Measurements from ENCODE around the gene ZIC2.

The ZIC2 gene

DNA sequence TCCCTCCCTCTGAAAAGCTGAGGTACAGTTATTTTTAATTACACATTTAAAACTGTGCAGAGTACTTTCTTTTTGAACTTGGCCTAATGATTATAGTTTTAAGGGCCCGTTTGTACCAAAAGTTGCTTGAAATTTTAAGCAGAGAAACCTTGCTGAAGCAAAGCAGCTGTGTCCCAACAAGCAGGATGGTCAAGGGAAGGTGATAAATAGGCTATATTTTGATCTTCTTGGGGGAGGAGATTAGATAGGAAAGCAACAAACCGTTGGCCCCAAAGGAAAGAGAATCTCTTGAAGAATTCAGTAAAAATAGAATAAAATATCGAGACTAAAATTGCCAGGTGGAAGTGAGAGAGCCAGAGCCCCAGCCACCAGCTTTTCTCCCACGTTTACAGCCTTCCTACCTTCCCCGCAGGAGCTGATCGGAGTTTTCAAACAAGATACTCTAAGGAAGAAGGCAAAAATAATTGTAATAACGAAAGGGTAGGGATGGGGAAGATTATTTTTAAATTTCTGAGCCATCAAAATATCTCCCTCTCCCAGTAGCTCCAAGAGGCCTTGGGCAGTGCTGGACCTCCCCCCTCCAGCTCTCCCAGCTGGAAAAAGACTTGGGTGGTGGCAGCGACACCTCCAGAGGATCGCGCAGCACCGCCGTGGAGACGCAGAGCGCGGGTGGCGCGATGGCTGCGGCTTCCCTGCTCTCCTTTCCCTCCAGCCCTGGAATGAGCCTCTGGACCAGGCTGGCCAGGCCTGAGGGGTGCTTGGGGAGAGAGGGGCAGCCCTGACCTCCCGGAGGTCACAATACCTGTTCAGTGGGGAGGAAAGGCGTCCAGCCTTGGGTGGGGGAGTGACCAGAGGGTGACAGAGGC, 5.8 kb downstream of the ZIC2 start:
- no peak for DNase-seq

DNA sequence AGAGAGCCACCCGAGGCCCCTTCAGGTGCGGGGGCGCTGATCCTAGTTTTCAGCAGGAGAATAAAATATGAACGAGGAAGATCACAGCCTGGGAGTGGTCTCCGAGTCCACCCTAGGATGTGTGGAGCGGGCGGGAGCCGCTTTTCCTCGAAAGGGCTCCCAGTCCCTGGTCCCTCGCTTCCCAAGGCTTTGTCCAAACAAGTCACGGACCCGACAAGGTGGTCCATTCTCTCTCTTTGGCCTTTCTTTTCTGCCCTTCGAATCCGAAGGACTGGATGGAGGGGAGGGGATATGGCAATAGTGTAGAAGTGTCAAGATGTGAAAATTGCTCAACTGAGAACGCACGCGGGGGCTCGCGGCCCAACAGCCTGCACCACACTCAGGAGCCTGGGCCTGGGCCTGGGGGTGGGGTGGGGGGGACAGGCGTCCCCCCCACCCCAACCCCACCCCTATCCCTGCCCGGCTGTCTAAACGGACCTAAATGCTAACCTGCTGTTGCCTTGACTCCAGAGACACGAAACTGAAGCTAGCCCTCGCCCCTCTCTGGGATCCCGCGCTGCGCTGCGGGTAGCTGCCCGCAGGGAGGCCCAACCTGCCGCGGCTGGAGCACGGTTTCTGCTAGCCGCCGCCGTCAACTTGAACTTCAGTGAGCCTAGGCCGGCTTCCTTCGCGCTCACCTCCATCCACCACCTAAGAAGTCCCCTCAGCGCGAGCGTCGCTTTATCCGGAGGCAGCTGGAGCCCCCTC, 7.1 kb downstream of the ZIC2 start:
- no peak for DNase-seq

DNA sequence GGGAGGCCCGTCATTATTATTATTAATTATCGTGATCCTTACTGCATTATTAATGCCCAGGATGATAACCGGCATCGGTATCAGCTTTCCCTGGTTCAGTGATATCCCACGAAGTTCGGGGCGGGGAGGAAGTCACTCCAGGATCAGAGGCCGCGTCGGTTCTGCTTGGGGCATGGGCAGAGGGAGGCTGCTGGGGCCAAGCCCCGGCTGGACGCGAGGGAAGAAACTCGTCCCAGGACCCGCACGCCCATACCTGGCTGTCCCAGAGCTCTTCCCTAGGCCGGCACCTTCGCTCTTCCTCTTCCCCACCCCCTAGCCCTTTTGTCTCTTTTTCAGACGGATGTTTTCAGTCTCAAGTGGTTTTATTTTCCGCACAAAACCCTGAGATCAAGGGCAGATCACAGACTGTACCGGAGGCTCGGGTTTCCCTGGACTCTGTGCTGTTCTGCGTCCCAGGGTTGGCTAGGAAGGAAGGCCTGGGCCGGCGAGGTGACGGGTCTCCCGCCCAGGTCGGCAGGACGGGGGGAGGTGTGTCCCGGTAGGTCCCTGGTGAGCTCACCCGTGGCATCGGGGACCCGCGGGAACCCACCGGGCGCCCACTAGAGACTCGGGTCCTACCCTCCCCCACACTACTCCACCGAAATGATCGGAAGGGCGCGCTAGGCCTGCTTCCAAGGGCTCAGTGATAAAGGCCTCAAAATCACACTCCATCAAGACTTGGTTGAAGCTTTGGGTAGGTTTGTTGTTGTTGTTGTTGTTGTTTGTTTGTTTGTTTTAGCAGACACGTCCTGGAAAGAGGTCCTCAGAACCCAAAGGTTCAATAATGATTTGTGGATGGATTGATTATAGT, 7.9 kb downstream of the ZIC2 start:
- DNase-seq = no peak

DNA sequence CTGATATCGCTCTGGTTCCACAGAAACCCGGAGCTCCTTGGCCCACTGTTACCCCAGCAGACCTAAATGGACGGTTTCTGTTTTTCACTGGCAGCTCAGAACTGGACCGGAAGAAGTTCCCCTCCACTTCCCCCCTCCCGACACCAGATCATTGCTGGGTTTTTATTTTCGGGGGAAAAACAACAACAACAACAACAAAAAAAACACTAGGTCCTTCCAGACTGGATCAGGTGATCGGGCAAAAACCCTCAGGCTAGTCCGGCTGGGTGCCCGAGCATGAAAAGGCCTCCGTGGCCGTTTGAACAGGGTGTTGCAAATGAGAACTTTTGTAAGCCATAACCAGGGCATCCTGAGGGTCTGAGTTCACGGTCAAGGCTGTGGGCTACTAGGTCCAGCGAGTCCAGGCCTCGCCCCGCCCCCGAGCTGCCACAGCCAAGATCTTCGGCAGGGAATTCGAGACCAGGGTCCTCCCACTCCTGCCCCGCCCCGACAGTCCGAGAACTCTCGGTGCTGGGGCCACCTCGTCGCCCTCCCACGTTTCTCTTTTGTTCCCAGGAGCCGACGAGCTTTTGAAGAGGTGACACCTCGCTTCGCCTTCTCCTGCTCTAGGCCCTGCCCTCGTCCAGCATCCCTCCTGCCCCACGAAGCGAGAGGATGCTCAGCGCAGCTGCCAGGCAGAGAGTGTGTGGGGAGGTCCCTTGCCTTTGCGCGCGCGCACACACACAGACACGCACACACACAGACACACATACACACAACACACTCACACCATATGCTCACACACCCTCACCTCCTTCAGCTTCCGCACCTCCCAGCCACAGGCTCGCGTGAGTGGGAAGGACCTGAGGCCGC, 8.8 kb downstream of the ZIC2 start:
- DNase-seq = no peak

DNA sequence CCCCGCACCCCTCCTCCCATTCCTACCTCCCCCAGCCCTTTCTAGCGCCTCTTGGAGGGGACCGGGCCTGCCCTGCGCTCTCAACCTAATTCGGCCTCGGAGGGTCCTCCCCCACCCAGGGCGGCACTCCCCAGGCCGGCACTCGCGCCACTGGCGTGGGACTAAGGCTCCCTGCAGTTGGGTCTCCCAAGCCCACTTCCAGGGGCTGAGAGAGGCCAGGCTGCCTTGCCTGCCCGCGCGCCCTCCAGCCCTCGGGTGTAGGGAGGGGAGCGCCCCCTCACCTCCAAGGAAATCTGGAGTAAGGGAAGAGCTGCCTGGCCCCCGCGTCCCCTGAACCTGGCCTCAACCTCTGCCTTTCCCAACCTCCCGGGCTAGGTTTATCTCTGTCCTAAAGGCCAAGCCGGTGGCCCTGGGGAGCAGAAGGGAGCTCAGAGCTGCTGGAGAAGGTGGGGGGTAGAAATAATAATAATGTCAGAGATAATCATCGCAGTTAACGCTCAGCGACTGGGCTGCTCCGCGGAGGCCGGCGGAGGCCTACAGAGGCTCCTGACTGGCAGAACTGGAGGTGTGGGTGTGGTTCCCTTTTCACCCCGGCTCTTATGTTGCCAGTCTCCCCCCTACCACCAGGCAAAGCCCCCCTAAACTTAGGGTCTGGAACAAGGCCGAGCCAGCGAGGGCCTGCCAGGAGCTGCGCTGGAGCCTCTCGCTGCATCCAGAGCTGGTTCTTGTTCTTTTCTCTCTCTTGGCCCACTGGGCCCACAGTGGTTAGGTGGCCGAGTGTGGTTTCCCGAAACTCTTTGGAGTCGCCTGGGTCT, 9.6 kb downstream of the ZIC2 start:
- DNase-seq = no peak

DNA sequence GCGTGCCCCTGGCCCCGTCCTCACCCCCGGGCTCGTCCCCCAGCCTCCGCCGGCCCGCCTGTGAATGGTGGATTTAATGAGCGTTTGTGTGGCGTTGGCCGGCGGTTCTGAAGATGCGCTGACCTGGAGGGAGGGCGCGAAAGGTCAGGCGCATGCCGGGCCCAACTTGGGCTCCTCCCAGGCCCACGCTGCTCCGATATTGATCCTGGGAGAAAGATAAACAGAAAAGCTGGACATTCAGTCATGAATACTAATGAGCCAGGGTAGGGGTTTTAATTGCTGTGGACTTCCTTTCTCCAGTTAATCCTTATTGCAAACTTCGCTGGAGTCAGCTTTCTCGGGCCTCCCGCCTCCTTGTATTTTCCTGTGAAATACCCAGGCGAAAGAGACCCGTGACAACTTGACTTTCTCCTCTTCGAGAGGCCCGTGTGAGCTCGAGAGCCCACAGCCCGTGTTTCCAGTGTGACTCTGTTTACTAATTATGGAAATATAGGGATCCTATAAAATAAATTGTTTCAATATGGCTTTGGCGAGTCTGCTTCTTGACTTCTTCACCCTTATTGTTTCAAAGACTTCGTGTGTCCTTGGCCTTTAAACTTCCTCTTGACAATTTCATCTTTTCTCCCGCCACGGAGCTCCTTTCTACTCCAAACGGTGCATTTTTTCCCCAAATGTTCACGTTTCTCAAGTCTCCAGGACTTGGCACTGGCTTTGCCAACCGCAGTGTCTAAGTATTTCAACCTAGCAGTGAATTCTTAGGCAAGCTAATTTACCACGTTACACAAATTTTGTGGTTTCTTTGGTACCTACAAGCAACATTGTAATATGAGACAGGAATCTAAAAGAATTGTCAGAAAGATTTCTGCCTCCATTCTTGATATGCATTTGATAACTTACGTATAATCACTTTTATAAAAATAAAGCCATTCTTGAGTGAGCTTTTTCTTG, 10.5 kb downstream of the ZIC2 start:
- DNase-seq = no peak

DNA sequence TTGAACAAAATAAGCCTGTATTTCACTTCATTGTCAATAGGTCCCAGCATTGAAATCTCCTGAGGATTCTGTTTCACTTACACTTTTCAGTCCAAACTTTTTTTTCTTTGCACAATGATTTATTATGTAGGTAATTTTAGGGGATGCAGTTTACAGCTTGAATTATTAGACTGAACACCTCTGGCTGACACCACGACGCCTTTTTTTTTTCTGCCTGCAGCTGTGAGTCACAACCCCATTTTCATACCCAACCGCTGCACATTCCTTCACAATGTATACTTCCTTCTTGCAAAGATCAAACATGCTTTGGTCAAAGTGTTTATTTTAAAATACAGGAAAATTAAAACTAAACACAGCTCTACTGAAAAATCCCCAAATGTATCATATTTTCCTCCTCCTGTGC, 11.4 kb downstream of the ZIC2 start:
- DNase-seq = no peak

DNA sequence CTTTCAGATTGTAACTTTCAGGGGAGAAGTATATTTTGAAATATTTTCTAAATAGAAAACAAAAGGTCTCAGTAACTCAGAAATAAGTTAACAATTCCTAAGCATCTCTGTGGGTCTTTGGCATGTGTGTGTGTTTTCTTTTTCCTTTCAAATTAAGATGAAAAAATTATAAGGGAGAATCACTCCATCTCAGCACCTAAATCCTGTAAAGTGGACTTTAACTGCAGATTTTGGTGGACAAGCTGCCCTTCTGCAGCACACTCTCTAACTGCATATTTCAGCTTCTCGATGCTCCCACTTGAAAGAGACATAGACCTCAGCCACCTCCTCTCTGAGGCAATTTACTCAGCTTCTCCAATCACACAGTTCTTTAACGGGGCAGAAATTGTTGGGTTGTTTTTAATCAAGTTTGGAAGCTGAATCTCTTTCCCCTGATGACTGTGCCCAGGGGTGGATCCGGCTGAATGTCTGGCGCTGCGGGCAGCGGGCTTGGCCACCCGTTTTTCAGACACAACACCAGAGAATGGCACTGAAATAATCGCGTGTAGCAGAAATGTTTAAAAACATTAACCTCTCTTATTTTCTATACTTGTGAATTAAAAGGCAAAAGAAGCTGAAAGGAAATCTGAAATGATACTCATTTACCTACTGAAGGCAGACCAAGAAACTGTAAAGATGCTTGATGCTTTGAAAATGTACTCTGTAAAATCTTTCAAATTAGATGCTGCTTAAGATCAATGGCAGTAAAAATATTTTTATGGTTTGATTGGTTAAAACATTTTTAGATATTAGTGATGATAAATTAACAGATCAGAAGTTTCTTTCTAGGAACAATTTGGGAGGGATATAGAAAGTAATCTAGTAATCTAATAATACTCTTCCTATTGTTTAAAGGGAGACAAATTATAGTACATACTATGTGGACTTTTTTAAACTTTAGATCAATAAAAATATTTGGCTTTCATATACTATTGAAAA, 12.4 kb downstream of the ZIC2 start:
- no peak for DNase-seq

DNA sequence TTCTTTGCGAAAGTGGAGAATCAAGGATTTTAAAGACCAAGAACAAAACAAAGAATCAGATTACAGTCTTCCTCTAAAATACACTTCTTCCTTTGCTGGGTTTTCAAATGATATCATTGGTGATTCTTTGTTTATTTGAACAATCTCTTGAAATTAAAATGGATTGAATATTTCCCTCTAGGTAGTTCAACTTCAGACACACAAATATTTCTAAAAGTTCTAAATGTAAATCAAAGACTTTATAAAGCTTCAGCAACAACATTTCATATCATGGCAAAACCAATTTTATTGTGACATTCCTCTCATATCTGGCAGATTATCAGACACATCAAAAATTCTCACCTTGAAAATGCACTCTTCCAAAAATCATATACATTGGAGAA, 13.0 kb downstream of the ZIC2 start:
- DNase-seq = no peak

DNA sequence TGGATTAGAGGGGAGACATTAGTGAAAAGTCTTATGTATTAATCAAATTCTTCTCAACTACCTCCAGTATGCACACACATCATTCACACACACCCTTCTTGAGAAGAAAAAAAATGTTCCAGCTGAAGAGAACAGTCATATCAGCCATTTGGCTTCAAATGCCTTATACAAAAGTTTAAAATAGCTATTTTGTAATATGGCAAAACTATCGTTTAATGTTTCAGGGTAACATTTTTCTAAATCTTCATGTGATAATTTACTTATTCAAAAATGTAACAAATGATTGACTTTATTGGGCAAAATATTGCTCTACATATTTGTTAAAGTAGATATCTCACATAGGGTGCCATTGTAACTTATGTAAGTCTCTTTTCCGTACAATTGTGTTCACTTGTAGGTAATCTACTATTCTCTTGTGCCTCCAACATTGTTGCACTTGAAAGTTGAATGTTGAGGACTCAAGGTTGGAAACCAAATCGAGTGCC, 13.6 kb downstream of the ZIC2 start:
- no peak for DNase-seq

DNA sequence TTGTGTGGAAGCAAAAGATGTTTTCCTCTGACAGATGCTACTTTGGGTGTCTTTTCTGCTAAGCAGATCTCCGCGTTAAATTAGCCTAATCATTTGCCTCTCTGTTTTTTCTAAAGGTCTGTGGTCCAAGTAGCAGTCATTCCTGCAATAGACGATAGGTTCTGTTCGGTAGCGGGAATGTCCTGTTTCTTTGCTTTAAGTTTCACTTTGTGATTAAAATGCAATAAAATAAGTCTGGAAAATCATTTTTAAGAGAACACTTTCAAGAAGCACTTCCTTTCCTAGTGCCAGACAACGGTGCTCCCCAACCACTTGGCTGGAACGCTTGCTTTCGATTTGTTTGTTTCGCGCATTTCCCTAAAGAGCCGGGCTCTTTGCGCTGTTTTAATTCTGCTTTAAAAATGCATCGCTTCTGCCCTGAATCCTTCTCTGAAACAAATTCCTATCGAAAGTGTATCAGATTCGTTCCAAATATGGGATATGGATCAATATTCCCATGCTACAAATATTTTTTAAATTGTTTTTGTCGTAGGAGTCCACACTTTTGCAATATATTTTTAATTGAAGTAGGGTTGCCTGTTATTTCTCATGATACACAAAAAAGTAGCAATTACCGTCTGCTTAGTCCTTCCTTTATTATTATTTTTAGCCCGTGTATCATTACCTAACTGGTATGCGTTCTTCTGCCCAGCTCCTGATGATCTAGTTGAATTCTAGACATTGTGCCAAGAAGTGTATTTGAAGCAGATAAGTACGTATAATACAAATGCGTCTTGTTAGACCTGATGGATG, 14.2 kb downstream of the ZIC2 start:
- DNase-seq = no peak

DNA sequence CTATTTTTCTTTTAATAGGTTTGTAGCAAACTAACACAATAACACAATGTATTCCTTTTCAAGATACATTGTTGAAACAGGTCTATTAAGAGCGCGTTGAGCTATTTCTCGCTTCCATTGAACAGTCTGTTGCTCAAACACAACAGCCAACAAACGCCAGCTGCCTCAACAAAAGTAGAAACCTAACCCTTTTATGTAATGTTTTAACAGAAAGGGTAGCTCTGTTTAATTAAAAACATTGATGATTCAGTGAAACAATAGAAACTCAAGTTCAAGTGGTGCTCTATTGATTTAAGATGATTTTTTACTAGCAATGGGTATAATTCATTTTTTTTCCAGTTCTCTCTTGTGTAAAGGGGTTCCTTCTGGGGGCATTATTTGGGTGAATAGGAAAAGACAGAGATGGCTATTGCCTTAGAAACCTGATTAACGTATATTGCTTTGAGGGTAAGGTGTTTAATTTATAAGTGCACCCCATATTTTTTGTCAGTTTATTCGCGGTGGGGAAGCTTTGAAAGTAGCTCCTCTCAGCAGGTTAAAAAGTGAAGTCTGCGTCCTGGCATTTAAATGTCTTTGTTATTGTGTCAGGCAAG, 14.9 kb downstream of the ZIC2 start:
- DNase-seq = no peak

DNA sequence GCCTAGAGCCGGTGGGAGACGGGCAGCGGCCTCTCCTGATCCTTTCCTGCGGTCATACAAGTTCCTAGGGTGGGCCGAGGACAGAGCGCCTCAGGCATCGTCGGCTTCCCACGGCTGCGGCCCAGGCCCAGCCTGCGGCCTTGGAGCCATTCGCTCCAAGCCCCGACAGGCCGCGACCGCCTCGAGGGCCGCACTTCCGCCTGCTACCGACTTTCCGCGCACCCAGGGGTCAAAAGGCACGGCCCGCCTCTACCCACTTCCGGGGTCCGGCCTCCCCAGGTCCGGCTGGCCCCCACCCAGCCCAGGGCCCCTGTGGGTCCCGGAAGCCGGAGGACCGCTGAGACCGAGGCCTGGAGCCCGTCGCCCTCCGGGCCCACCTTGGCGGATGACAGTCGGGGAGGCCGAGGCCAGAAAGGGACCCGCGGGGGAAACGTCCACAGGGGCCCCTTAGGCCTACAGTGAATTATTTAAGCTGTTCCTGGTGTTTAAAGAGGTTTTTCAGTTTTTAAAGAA, 16.2 kb downstream of the ZIC2 start:
- DNase-seq = no peak

DNA sequence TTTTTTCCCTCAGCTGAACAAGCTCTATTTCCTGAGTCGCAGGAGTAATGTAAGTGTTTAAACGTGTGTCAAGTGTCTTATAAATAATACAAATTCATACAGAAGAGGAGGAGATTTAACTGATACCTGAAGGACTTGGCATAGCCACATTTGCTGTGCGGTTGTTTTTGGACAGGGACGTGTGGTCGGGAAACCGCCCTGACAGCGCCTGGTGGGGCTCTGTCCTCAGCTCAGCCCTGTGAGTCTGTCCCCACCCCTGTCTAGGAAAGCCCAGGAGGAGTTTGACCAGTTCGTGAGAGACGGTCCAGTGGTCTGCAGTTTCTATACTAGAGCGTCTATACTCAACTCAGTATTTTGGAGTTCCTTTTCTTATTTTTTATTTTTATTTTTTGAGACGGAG, 16.7 kb downstream of the ZIC2 start:
- DNase-seq = no peak

DNA sequence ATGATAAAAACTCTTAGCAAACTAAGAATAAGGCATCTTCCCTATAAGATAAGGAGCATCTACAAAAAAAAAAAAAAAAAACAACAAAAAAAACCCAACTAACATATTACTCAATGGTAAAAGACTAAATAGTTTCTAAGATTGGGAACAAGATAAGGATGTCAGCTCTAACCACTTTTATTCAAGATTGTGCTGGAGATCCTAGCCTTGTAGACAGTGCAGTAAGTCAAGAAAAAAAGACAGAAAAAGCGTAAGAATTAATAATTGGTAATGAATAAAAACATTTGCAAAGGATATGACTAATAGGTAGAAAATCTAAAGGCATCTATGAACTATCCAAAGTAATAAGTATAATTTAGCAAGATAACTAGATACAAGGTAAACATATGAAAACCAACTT, 33.0 kb downstream of the ZIC2 start:
- DNase-seq = no peak

DNA sequence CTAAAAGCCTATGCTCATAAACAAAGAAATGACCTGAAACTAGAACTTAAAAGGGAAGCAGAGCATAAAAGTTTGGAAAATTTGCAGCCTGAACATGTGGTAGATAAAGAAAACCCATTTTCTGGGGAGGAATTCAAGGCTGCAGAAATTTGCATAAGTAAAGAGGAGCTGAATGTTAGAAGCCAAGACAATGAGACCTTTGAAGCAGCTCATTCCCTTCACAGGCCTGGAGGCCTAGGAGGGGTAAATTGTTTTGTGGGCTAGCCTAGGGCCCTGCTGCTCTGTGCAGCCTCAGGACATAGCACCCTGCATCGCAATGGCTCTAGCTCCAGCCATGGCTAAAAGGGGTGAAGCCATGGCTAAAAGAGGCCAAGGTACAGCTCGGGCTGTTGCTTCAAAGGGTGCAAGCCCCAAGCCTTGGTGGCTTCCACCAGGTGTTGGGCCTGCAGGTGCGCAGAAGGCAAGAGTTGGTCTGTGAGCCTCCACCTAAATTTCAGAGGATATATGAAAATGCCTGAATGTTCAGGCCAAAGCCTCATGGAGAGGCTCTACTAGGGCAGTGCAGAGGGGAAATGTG, 38.3 kb downstream of the ZIC2 start:
- no peak for DNase-seq

DNA sequence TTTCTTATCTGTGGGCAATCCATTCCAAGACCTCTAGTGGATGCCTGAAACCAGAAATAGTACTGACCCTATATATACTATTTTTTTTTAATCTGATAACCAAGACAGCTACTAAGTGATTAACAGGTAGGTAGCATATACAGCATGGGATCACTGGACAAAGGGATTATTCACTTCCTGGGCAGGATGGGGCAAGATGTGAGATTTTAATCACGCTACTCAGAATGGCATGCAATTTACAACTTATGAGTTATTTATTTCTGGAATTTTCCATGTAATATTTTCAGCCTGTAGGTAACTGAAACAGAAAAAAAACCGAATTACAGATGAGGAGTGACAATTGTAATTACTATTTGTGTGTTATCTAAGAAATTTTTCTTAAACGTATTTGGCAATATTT, 41.2 kb downstream of the ZIC2 start:
- no peak for DNase-seq
